ENCODE measurements around the gene ABTB2.
"Not testable (repeated sequence)": the region's sequence is repeated elsewhere in the genome, so short reads cannot be mapped to it uniquely, and the experiment has no call there.

ABTB2 gene

DNA sequence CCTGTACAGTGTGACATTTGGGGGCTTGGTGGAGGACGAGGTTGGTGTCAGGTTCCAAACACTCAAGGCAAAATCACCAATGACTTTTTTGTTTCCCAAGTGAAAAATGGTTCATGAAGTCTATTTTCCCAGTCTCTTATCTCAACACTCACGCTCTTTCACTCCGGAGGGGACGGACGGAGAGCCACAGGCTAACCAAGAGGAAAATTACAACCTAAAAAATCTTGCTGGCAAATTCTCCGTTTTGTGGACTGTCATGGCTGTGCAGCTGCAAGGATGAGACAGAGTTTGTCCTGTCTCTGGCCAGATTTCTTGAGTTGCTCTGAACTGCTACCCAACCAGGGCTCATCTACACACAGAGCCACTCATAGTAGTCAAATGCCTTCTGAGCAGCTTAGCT lies 101.2 kb downstream of the ABTB2 start:
- DNase-seq = no peak

DNA sequence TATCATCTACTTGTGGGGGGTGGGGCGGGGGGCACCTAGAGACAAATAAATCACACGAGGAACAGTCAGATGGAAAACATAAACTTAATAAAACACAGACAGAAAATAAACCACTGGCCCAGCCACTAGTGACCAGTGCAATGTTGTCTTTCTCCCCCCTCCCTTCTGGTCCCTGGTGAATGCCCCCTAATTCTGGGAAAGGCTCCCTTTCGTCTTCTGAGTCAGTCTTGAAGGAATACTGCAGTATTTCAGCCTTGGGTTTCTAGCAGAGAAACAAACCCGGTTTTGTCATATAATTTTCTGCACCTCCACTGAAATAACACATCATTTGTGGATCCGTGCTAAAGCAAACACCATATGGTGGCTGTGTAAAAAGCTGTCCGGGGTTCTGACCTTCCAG lies 101.7 kb downstream of the ABTB2 start:
- no peak for DNase-seq

DNA sequence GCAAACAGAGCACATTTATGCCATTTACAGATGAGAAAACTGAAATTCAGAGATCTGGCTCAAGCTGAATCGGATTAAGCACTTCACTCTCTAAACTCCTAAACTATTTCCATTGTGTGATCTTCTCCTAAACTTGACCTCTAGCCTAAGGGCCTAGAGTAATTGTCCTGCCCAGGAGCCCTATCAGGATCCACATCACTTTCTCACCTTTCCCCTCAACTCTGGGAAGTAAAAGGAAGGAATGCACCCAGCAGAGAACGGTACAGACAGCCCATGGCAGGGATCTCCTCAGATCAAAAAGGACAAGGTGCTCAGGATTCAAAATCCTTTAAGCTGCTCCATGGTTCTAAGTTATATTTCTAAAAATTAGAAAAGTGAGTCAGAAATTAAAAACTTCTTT lies 102.7 kb downstream of the ABTB2 start:
- DNase-seq = no peak

- DNase-seq = no peak
Observed at GRCh38 chr11:34254011-34254410, 103.8 kb downstream of the ABTB2 start.

DNA sequence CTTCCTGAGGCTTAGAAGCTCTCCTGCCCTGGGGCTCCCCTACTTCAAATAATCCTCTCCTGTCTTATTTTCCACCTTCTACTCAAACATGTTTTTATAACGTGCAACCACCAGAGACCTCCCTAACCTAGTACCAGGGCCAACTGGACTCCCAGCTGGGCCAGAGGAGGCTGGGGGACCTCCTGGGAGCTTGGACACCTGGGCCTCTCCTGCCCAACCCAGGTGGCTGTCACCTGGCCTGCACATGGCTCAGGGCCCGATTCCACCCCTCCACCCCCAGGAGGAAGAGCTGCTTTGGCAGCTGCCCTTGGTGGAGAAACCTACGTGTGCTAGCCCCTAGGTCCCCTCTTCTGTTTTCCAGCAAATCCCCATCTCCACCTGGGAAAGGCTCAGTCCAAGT lies 105.2 kb downstream of the ABTB2 start:
- DNase-seq = no peak

GRCh38 chr11:34252015-34252414 lies 105.8 kb downstream of the ABTB2 start:
- DNase-seq = no peak

DNA sequence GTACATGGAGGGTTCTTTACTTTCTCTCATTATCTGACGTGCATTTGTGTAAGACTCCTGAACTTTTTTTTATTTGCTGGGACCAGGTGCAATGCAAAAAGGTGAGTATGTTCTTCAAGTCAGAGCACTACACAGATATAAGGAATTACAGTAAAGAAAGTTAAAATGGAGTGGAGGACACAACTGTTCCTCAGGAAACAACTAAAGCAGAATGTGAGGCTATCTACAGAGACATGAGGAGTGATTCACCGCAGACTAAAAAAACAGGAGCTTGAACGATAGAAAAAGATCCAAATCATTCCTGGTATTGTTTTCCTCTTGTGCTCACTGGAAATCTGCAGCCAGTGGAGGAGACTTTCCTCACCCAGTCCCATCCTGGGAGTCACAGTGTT lies 106.2 kb downstream of the ABTB2 start:
- DNase-seq = no peak

DNA sequence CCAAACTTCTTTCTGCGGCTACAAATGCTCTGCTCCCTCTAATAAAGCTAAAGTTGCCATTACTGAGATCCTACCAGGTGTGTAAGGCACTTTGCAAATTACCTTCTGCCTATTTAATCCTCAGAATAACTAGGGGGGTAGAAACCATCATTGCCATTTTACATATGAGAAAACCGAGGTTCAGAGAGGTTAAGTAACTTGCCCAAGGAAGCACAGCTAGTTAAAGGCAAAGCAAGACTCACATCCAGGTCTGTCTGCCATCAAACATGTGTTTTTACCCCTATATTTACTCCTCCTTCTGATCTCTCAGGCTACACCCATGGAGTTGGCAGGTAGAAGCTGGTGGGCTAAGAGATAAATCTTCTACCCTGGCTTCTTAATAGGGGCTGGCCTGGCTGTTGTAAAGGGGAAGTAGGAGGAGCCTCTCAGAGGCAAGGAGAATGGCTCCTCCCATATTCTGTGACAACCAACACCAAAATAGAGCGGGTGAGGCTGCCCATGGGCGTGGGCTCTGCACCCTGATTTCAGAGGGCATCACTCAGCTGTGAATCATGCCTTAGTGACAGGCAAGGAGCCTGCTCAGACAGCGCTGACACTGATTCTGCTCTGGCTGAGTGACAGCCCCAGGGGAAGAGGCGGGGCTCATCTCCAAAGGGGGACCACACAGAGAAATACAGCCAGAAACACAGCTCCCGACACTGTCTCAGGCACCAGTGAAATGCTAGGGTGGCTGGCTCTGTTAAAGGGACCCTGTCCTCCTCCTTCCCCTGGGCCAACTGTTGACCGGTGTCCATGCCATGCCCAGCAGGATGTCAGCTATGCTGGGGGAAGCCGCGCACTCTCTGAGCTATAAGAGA lies 106.8 kb downstream of the ABTB2 start:
- peak; percentile 74 to 76 for DNase-seq

- DNase-seq = no peak
Observed at GRCh38 chr11:34250211-34250610, 107.6 kb downstream of the ABTB2 start.

DNA sequence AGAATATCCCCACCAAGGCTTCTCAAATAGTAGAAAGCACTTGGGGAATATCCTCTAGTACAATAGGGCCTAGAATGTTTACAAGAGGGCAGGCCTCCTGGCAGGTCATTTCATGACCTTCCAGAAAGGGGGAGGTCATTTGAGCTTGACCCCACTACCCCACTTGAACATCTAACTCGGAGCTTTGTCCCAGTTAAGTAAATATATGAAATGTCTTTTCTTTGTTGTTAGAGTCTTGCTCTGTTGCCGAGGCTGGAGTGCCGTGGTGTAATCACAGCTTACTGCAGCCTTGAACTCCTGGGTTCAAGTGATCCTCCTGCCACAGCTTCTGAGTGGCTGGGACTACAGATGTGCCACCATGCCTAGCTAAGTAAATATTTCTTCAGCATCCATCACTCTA lies 108.4 kb downstream of the ABTB2 start:
- DNase-seq = no peak

DNA sequence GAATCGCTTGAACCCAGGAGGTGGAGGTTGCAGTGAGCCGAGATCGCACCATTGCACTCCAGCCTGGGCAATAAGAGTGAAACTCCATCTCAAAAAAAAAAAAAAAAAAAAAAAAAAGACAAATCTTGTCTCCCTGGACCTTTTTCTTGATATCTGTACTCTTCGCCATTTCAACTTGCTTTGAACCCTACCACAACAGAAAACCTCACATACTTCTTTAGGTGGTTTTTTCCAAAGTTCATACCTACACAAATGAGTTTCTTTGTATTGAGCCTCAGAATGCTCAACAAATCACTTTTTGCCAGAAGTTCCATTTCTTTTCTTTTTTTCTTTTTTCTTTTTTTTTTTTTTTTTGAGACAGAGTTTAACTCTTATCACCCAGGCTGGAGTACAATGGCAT lies 111.3 kb downstream of the ABTB2 start:
- DNase-seq = not testable (repeated sequence)

GRCh38 chr11:34245041-34245440 lies 112.8 kb downstream of the ABTB2 start:
- DNase-seq = no peak

GRCh38 chr11:34243600-34244464 lies 114.0 kb downstream of the ABTB2 start:
- peak in 1 of 2 donors; percentile 25 for DNase-seq

DNA sequence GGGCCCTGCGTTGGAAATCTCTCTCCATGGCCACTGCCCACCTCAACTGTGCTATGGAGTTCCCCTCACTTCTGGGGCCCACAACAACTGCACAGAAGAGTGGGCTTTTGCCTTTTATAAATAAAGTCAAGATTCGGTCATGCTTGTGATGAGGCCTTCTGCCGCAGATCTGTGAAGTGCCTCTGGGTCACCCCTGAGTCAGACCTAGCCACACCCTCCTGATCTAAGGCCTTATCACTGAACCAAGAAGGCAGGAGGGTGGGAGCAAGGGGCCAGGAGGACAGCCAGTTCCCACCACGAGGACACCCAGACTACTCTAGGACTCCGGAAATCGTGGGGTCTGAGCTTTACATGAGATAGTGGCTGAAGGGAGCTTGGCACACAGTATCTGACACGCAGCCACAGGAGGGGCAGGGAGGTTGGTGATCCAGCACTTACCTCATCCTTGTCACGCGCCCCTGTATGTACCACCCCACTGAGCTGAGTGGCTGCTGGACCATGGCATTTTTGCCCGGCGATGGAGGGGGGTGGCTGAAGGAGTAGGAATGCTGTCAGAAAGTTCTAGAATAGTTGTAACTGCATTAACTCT lies 115.7 kb downstream of the ABTB2 start:
- no peak for DNase-seq

GRCh38 chr11:34240150-34240494 lies 117.7 kb downstream of the ABTB2 start:
- no peak for DNase-seq

DNA sequence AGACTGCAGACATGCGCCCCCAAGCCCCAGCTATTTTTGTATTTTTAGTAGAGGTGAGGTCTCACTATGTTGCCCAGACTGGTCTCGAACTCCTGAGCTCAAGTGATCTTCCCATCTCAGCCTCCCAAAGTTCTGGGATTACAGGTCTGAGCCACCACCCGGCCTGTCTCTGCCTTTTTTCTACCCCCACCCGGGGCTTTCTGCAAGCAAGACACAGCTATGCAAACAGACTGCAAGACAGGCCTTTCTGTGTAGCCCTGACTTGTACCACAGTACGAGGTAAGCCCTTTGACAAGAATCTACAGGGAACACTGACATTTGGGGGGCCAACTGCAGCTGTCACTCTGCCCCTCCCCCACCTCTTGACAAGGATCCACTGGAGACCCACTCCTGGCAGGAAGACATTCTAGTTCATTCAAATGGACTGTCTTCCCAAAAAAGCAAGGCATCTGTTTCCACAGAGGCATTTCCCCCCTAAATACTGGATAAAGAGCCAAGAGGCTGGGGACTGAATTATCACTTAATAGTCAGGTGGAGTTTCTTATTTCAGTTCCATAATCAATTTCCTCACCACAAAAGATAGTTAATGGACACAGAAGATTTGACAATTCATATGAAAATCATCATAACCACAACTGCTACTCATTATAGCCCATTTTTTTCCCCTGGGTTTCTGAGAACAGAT lies 118.2 kb downstream of the ABTB2 start:
- DNase-seq = no peak

DNA sequence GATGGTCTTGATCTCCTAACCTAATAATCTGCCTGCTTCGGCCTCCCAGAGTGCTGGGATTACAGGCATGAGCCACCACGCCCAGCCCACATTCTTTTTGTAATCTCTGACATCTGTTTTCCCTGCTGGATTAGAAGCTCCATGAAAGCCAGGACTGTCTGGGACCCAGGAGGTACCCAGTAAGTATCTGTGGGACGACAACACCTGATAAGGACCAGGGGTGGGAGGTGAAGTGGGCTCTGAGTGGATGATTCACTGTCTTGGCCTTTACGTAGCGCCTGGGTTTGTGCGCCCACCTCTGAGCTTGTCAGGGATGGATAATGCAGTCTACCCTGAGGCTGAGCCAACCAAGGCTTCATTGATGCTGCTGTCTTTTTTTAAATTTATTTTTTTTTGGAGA lies 118.8 kb downstream of the ABTB2 start:
- DNase-seq = no peak

- DNase-seq = no peak
Observed at GRCh38 chr11:34238533-34238932, 119.3 kb downstream of the ABTB2 start.

DNA sequence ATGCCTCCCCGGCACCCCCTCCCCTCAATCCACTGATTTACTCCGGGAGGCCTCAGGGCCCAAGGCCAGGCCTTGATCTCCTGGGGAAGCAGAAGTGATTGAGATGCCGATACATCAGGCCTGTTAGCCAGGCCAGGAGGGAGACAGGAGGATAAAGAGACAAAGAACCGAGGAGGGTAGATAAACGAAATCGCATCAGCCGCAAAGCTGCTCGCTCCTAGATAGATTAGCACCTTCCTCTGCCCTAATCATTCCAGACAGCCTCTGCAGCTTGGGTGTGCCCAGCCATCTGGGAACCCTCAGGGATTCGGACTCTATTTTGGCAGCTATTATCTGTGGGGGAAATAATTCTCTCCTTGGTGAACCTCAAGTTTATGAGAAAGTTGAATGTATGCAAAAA lies 121.2 kb downstream of the ABTB2 start:
- no peak for DNase-seq

- no peak for DNase-seq
Observed at GRCh38 chr11:34235591-34236071, 122.2 kb downstream of the ABTB2 start.

- DNase-seq = no peak
Observed at GRCh38 chr11:34235189-34235588, 122.6 kb downstream of the ABTB2 start.

- peak; percentile 80 to 85 for DNase-seq
Observed at GRCh38 chr11:34234086-34234740, 123.6 kb downstream of the ABTB2 start.
